ENCODE measurements around the gene DPY19L3. TPM values are rescaled to one million over a fixed set of nuclear protein-coding genes. Genes with fewer than 3 reads are reported as not detected.
"Not testable (repeated sequence)": the region's sequence is repeated elsewhere in the genome, so short reads cannot be mapped to it uniquely, and the experiment has no call there.

The DPY19L3 gene
- total RNA-seq, 1 donor from 2014 or later = 19.5 TPM

- DNase-seq = no peak
- intact Hi-C loops (cut with micrococcal nuclease) = no loop called here
- H3K27ac Mint-ChIP-seq = no peak overlapping the region
- H3K4me1 Mint-ChIP-seq = peaks cover 6% of the 10 kb centered on the region
- H3K27me3 Mint-ChIP-seq = no peaks in the 10 kb centered on the region
- H3K9me3 Mint-ChIP-seq = no peaks in the 10 kb centered on the region
- H3K4me3 Mint-ChIP-seq = no peak overlapping the region
- H3K36me3 Mint-ChIP-seq (ENCODE audit: low read depth) = peaks cover 54% of the 10 kb centered on the region
These were observed 32.6 kb upstream of the DPY19L3 start for GRCh38 chr19:32372726-32373517.

DNA sequence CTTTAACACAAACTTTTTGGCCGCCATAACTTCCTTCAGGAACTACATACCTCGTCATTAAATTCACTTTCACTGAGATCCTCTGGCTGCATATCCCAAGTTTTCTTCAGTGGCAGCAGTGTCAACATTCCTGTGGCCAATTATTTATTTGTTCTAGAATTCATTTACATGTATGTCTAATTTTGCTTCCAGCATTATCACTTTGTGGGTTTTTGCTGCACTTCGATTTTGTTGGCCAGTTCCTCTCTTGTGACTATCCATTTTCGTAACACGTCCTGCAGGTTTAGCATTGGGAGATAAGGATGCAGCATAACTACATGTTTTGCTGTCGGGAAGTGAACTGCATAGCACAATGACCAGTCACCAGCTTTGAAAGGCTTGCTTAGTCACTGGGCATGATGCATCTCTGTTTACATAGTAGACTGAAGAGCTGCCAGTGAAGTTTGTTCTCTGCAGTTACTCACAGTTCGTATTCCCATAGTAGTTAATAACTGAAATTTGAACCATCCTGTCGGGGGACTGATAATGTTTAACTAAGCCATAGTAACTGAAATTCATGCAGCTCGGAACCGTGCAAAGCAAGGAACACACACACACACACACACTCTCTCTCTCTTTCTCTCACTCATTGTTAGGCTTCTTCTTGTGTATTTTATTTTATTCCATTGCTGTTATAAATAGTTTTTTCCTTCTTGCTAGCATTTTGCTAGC is 31.8 kb upstream of the DPY19L3 start:
- Mint-ChIP-seq H3K36me3 (ENCODE audit: low read depth) (peaks cover 54% of the 10 kb centered on the region), H3K4me3 (no peak overlapping the region), H3K4me1 (peaks cover 4% of the 10 kb centered on the region), H3K9me3 (no peaks in the 10 kb centered on the region), H3K27ac (no peak overlapping the region), H3K27me3 (no peaks in the 10 kb centered on the region)
- intact Hi-C loops (cut with micrococcal nuclease) = no loop called here
- no peak for DNase-seq

- DNase-seq; H3K9me3 Mint-ChIP-seq; H3K4me1 Mint-ChIP-seq; H3K27me3 Mint-ChIP-seq; H3K27ac Mint-ChIP-seq; H3K4me3 Mint-ChIP-seq; intact Hi-C loops (cut with micrococcal nuclease): not testable (repeated sequence)
- H3K36me3 Mint-ChIP-seq (ENCODE audit: low read depth) = peaks cover 55% of the 10 kb centered on the region
These were observed 31.2 kb upstream of the DPY19L3 start for GRCh38 chr19:32374362-32374761.

- H3K27ac Mint-ChIP-seq; H3K4me1 Mint-ChIP-seq; H3K9me3 Mint-ChIP-seq; intact Hi-C loops (cut with micrococcal nuclease); H3K4me3 Mint-ChIP-seq; H3K27me3 Mint-ChIP-seq: not testable (repeated sequence)
- peak; percentile 54 for DNase-seq
- peaks cover 50% of the 10 kb centered on the region for H3K36me3 Mint-ChIP-seq (ENCODE audit: low read depth)
These were observed 28.5 kb upstream of the DPY19L3 start for GRCh38 chr19:32377088-32377487.

GRCh38 chr19:32380269-32380668 is 25.3 kb upstream of the DPY19L3 start:
- Mint-ChIP-seq H3K27me3 (no peaks in the 10 kb centered on the region), H3K4me1 (peaks cover 8% of the 10 kb centered on the region), H3K36me3 (ENCODE audit: low read depth) (peaks cover 38% of the 10 kb centered on the region), H3K9me3 (no peaks in the 10 kb centered on the region), H3K27ac (no peak overlapping the region), H3K4me3 (no peak overlapping the region)
- DNase-seq = no peak
- intact Hi-C loops (cut with micrococcal nuclease) = no loop called here

DNA sequence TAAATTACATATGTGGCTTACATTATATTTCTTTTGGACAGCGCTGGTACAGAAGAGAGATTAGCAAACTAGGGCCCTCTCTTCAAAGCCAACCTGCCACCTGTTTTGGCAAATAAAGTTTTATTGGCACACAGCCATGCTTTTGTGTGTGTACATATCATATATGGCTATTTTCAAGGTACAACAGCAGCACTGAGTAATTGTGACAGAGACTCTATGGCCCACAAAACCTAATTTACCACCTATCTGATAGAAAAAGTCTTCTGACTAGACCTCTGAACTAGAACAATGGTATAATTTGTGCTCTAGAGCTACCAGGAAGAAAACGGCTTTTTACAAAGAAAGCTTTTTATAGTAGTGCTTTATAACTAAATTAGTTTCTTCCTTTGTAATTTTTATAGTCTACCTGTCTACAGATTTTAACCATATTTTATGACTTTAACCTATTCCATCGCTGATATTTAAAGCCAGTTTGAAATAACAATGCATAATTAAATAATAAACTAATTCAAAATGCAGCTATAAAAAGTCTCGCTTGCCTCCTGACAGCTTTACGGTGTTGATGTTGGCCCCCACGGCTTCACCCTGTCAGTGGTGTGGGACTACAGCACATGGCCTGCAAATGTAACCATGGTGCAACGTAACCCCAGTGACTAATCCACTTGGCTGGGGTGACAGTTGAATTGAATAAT is 17.7 kb upstream of the DPY19L3 start:
- Mint-ChIP-seq H3K4me1 (peaks cover 3% of the 10 kb centered on the region), H3K9me3 (no peaks in the 10 kb centered on the region), H3K27me3 (no peaks in the 10 kb centered on the region), H3K27ac (no peak overlapping the region), H3K4me3 (no peak overlapping the region), H3K36me3 (ENCODE audit: low read depth) (peaks cover 16% of the 10 kb centered on the region)
- DNase-seq = peak; percentile 32
- intact Hi-C loops (cut with micrococcal nuclease) = no loop called here

- Mint-ChIP-seq H3K4me3 (no peak overlapping the region), H3K36me3 (ENCODE audit: low read depth) (peaks cover 12% of the 10 kb centered on the region), H3K27ac (no peak overlapping the region), H3K27me3 (no peaks in the 10 kb centered on the region), H3K9me3 (no peaks in the 10 kb centered on the region), H3K4me1 (no peaks in the 10 kb centered on the region)
- no peak for DNase-seq
- intact Hi-C loops (cut with micrococcal nuclease) = no loop called here
These were observed 17.1 kb upstream of the DPY19L3 start for GRCh38 chr19:32388393-32388855.

GRCh38 chr19:32392901-32393300 is 12.7 kb upstream of the DPY19L3 start:
- intact Hi-C loops (cut with micrococcal nuclease) = no loop called here
- no peak for DNase-seq

GRCh38 chr19:32396046-32396652 is 9.4 kb upstream of the DPY19L3 start:
- no peak overlapping the region for H3K4me3 Mint-ChIP-seq
- H3K9me3 Mint-ChIP-seq = no peaks in the 10 kb centered on the region
- no peaks in the 10 kb centered on the region for H3K27me3 Mint-ChIP-seq
- no peak for DNase-seq
- peaks cover 5% of the 10 kb centered on the region for H3K36me3 Mint-ChIP-seq (ENCODE audit: low read depth)
- peaks cover 6% of the 10 kb centered on the region for H3K4me1 Mint-ChIP-seq
- intact Hi-C loops (cut with micrococcal nuclease) = no loop called here
- H3K27ac Mint-ChIP-seq = peak overlapping the region; percentile 2

More at GRCh38 chr19:32392901-32393300, 12.7 kb upstream of the DPY19L3 start:
- Mint-ChIP-seq H3K36me3 (ENCODE audit: low read depth) (peaks cover 5% of the 10 kb centered on the region), H3K27ac (no peak overlapping the region), H3K27me3 (no peaks in the 10 kb centered on the region), H3K4me3 (no peak overlapping the region), H3K4me1 (peaks cover 6% of the 10 kb centered on the region), H3K9me3 (no peaks in the 10 kb centered on the region)

GRCh38 chr19:32397671-32398101 is 7.9 kb upstream of the DPY19L3 start:
- Mint-ChIP-seq H3K4me3 (no peak overlapping the region), H3K27ac (no peak overlapping the region), H3K36me3 (ENCODE audit: low read depth) (peaks cover 5% of the 10 kb centered on the region), H3K4me1 (peaks cover 6% of the 10 kb centered on the region), H3K27me3 (no peaks in the 10 kb centered on the region), H3K9me3 (no peaks in the 10 kb centered on the region)
- intact Hi-C loops (cut with micrococcal nuclease) = no loop called here
- DNase-seq = no peak

- intact Hi-C loops (cut with micrococcal nuclease) = loop anchor here (10.0 kb wide), 1 partner anchor 773 kb away; no protein-coding TSS in a partner anchor
- peaks cover 1% of the 10 kb centered on the region for H3K36me3 Mint-ChIP-seq (ENCODE audit: low read depth)
- no peaks in the 10 kb centered on the region for H3K9me3 Mint-ChIP-seq
- H3K4me3 Mint-ChIP-seq = no peak overlapping the region
- no peak for DNase-seq
- H3K27me3 Mint-ChIP-seq = no peaks in the 10 kb centered on the region
- H3K4me1 Mint-ChIP-seq = peaks cover 2% of the 10 kb centered on the region
- no peak overlapping the region for H3K27ac Mint-ChIP-seq
These were observed 3.6 kb upstream of the DPY19L3 start for GRCh38 chr19:32401992-32402391.

GRCh38 chr19:32403291-32403995 is 2.1 kb upstream of the DPY19L3 start:
- intact Hi-C loops (cut with micrococcal nuclease) = loop anchor here (10.0 kb wide), 1 partner anchor 771 kb away; no protein-coding TSS in a partner anchor
- Mint-ChIP-seq H3K36me3 (ENCODE audit: low read depth) (peaks cover 2% of the 10 kb centered on the region), H3K27me3 (no peaks in the 10 kb centered on the region), H3K9me3 (no peaks in the 10 kb centered on the region), H3K4me3 (peak overlapping the region; percentile 89), H3K4me1 (peaks cover 6% of the 10 kb centered on the region), H3K27ac (no peak overlapping the region)
- DNase-seq = no peak
